GM18517 (cell line): ENCODE results near the gene SF3B2.
"Not testable (repeated sequence)": the region's sequence is repeated elsewhere in the genome, so short reads cannot be mapped to it uniquely, and the experiment has no call there.

Experiments
- ATAC-seq: cut with Tn5 transposase; IDR thresholded peaks from one replicate; pipeline ENCODE4 v1.9.1; 2021; ENCODE audit warnings: mild to moderate bottlenecking, moderate library complexity; ENCODE audit not compliant: unreplicated experiment

The SF3B2 gene

DNA sequence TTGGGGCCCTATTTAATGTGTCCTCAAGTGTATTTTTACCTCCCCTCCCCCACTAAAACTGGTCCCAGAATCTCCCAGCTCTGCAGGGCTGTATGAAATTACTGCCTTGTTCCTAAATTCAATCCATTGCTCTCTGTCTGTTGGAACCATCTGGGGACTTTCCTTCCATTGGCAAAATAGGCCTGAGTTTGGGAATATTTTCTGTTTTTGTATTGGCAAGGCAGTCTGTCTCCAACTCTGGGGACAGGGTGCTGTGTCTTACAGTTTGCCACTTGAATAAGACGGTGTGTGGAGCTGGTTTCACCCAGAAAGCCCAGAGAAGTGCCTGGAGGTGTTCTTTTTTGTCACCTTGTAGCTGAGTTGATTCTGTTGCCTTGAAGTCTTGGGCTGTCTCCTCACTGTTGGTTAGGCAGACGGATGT is 19.2 kb downstream of the SF3B2 start:
- no peak for ATAC-seq

DNA sequence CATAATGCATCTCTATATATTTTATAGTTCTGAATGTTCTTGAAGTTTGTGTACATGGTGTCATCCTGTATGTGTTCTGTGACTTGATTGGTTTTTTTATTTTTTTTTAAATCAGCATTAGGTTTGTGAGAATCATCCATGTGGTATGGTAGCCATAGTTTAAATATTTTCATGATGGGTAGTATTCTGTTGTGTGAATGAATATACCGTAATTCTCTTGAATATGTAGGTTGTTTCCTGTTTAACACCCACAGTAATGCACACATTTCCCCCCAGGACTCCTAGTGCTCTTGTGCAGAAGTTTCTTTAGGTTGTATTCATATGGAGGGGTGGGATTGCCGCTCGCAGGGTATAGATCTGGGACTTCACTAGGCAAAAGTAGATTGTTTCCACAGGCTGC is 19.9 kb downstream of the SF3B2 start:
- ATAC-seq, result no peak

DNA sequence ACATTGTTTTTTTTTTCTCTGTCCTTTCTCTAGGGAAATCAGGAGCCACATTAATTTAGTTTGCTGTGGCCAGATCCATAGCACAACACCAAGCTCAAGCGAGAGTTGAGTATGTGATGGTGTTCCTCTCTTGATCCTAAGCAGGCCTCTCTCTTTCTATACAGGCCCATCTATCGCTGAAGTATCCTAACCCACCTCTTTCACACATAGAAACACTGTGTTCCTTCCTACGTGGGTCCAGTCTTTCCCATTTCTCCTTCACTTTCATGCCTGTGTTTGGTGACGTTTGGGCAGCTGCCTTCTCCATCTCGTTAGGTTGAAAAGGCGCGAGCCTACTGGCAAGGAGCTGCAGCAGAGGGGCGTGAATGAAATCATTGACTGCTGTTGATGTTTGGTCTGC is 20.4 kb downstream of the SF3B2 start:
- ATAC-seq, result no peak

DNA sequence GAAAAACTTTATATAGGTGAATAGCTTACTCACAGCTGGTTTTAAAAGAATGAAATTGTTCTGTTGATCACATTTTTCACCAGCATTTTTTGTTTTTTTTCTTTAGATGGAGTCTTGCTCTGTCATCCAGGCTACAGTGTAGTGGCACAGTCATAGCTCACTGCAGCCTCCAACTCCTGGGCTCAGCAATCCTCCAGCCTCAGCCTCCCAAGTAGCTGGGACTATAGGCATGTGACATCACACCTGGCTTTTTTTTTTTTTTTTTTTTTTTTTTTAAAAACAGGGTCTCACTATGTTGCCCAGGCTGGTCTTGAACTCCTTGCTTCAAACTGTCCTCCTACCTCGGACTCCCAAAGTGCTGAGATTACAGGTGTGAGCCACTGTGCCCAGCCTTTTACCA is 21.5 kb downstream of the SF3B2 start:
- no peak for ATAC-seq

DNA sequence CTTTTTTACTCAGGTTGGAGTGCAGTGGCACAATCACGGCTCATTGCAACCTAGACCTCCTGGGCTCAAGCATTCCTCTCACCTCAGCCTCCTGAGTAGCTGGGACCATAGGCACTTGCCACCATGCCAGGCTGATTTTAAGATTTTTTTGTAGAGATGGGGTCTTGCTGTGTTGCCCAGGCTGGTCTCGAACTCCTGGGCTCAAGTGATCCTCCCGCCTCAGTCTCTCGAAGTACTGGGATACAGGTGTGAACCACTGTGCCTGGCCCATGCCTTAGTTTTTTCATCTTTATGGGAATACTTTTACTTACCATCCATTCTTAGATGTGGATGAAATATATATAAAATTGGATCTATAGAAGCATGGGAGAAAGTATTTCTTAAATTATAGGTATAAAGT is 23.1 kb downstream of the SF3B2 start:
- ATAC-seq, result no peak

DNA sequence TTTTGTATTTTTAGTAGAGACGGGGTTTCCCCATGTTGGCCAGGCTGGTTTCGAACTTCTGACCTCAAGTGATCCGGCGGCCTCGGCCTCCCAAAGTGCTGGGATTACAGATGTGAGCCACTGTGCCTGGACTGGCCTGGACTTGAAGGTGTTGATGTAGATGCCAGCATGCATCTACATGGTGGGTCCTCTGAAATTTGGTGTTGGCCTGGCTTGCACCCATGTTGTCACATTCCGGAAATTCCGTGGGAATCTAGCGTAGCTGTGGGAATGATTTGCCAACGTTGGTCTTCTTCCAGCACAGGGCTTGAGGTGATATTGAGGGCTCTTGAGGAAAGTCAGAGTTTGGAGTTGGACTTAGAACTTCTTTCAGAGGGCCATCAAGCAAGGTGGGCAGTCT is 24.4 kb downstream of the SF3B2 start:
- ATAC-seq, result no peak

DNA sequence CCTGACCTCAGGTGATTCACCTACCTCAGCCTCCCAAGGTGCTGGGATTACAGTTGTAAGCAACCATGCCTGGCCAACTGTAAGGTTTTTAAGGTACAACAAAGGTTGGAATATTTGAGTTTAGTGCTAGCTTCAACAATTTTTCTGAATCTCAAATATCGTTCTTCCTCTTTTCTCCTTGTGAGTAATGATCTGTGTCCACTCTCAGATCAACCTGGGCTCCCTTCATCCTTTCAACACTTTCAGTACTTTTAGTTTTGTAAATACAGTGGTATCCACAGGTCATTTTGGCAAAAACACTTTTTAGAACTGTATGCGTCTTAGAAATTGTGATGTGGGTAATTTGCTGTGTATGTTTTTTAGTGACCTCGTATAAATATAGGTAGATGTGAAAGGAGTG is 25.8 kb downstream of the SF3B2 start:
- no peak for ATAC-seq

DNA sequence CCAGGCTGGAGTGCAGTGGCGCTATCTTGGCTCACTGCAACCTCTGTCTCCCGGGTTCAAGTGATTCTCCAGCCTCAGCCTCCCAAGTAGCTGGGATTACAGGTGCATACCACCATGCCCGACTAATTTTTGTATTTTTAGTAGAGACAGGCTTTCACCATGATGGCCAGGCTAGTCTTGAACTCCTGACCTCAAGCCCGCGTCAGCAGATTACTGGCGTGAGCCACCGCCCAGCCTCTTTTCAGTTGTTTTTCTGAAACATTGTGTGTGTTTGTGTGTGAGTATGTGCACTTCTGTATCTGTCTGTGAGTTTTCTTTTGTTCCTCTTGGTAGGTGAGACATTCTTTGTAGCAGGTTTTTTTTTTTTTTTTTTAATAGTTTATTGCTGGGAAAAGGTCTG is 26.8 kb downstream of the SF3B2 start:
- not testable (repeated sequence) for ATAC-seq

DNA sequence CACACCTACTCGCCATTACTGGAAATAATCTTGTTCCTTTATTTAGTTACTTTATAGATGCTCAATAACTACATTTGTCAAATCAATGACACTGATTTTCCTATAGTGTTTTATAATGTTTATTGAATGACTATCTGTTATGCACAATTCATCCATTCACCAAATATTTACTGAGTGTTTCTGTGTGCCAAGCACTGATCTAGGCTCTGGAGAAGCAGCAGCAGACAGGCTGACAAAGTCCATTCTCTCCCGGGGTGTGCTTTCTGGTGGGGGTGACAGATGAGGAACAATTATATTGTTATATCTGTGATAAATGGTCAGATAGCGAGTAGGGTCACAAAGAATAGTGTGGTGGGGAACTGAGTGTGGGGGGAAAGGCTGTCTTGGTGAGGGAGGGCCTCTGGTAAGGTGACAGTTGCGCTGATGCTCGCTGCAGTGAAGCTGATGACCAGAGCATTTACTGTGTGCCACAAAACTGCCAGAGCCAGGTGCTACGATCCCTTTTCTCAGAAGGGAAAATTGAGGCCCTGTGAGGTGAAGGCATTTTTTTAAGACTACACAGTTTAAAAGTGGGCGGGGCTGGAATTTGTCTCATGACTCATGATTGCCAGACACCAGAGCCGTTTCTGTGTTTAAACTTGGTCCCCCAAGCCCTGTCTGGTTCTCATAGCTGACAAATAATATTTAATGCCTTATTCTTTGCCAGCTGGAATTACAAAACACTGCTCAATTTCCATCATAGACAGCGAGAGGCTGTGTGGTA is 28.1 kb downstream of the SF3B2 start:
- ATAC-seq, result no peak

DNA sequence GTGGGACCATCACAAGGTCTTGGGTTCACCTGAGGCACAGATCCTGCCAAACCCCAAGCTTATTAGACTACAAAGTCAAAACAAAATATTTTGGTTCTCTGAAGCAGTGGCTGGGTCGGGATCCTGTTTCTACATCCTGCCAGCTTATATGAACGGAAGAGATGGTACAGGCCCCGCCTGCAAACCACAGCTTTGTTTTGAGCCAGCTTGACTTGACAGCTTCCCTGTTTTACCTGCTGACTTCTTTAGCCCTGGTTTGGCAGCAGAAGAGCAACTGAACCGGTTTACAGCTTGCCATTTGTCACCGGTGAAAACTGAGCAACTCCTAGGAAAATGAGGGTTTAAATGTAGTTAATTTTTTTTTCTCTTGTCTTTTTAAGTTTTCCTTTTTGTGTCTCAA is 29.3 kb downstream of the SF3B2 start:
- no peak for ATAC-seq

DNA sequence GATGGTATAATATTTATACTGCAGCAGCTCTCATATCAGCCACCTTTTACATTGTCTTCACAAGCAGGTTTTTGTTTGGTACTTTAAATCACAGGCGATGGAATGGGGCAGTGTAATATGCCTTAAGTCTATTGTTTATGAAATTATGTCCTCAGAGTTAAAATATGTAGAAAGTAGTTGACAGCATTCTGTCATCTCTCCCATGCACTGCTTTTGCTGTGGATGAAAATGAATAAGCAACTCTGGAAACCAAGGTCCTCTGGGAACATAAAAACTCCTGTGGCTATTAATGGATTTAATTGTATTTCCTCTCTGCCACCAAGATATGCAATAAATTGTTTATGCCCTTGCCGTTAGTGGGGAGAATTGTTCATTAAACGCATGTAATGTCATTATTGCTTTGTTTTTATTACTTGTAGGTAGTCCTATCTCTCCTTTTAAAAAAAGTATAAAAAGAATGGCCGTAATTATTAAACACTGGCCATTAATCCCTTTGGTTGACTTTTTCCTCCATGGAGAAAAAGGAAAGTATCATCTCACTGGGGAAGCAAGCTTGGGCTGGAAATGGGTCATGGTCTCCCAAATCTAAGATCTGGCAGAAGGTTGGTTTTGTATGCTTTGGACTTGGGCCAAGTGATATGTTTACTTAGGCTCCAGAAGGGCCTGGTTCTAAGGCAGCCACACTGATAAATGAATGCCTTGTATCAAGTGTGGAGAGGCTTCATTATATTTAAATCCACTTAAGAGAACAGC is 31.0 kb downstream of the SF3B2 start:
- ATAC-seq, result no peak

DNA sequence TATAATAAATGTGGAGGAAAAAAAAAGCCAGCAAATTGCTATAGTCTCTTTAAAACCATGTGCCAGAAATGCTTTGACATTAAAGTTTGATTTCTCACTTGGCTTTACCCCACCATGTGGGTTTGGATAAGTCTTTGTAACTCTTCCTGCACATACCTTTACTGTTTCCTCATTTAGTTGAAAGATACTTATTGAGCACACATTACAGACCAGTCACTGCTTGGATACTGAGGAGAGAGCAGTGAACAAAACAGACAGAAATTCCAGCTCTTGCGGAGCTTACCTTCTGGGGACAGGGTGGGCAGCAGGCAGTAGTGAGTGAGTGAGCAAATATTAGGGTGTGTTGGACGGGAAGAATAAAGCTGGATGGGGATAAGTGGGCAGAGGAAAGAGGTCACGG is 31.6 kb downstream of the SF3B2 start:
- no peak for ATAC-seq

DNA sequence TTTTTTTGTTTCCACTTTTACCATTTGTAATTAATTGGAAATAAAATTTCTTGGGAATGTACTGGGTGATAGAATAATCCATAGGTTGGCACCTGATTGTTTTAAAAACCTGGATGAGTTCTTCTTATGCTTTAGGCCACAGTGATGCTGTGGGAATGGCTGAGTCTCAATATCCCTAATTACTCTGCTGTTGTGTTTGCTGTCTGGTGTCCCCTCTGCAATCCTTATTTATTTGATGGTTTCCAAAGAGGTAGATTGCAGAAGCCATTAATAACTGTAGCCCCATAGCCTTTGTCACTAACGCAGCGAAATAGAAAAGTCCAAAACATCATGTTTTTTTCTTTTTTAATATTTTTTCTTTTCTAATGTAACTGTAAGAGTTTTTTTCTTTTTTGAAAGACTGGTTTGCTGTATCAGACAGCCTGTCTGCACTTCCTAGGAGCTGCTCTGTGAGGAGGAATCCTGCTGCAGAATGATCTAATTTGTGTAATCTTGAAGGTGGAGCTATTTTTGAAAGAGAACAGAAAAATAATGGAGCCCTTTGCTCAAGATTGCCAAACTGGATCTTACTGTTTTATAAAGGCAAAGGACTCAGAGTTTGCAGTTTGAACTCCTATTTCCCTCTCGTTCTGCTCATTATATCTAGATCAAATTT is 32.8 kb downstream of the SF3B2 start:
- ATAC-seq, result no peak

DNA sequence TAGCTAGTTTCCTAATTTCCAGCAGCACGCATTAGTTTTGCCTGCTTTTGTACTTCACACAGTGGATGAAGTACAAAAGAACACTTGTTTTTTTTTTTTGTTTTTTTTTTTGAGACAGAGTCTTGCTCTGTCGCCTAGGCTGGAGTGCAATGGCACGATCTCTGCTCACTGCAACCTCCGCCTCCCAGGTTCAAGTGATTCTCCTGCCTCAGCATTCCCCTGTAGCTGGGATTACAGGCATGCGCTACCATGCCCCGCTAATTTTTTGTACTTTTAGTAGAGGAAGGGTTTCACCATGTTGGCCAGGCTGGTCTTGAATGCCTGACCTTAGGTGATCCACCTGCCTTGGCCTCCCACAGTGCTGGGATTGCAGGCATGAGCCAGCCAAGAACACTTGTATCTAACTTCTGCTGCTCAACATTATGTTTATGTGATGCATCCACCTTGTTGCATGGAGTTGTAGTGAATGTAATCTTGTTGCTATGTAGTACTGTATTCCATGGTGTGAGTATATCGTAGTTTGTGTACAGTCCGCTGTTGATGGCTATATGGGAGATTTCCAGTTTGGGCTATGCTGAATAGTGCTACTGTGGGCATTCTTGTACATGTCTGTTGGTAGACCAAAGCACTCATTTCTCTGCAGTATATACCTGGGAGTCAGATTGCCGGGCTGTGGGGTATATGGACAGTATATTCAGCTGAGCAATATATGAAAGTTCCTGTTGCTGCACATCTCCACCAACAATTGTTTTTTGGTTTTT is 35.2 kb downstream of the SF3B2 start:
- no peak for ATAC-seq

DNA sequence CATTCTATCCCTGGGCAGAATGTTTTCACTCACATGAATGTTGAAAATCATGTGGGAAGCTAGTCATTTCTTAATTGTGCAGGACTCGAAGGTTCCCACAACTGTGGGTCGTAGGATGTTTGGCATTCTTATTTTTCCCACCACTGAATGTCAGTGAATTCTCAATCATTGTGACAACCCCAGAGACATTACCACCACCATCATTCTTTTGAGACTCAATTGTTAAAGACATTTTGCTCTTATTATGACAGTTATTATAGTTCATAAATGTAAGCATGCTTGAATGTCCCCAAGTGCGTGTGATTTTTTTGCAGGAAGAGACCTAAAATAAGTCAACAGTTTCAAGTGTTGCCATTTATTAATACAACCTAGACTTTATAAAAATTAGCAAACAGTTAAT is 36.9 kb downstream of the SF3B2 start:
- no peak for ATAC-seq

DNA sequence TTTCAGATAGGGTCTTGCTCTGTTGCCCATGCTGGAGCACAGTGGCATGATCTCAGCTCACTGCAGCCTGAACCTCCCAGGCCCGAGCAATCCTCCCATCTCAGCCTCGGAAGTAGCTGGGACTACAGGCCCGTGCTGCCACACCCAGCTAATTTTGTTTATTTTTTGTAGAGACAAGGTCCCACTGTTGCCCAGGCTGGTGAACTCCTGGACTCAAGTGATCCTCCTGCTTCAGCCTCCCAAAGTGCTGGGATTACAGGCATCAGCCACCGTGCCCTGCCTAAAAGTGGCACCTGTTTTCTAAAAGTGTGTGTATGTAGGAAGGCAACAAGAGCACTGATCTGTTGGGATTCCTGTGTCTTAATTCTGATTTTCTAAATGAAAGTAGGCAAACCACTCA is 38.1 kb downstream of the SF3B2 start:
- ATAC-seq, result no peak

DNA sequence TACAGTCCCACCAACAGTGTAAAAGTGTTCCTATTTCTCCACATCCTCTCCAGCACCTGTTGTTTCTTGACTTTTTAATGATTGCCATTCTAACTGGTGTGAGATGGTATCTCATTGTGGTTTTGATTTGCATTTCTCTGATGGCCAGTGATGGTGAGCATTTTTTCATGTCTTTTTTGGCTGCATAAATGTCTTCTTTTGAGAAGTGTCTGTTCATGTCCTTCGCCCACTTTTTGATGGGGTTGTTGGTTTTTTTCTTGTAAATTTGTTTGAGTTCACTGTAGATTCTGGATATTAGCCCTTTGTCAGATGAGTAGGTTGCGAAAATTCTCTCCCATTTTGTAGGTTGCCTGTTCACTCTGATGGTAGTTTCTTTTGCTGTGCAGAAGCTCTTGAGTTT is 40.0 kb downstream of the SF3B2 start:
- not testable (repeated sequence) for ATAC-seq

DNA sequence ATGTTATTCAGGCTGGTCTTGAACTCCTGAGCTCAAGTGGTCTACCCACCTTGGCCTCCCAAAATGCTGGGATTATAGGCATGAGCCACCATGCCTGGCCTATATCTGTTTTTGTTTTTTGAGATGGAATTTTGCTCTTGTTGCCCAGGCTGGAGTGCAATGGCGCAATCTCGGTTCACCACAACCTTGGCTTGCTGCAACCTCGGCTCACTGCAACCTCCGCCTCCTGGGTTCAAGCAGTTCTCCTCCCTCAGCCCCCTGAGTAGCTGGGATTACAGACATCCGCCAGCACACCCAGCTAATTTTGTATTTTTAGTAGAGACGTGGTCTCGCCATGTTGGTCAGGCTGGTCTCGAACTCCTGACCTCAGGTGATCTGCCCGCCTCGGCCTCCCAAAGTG is 47.6 kb downstream of the SF3B2 start:
- ATAC-seq, result not testable (repeated sequence)

DNA sequence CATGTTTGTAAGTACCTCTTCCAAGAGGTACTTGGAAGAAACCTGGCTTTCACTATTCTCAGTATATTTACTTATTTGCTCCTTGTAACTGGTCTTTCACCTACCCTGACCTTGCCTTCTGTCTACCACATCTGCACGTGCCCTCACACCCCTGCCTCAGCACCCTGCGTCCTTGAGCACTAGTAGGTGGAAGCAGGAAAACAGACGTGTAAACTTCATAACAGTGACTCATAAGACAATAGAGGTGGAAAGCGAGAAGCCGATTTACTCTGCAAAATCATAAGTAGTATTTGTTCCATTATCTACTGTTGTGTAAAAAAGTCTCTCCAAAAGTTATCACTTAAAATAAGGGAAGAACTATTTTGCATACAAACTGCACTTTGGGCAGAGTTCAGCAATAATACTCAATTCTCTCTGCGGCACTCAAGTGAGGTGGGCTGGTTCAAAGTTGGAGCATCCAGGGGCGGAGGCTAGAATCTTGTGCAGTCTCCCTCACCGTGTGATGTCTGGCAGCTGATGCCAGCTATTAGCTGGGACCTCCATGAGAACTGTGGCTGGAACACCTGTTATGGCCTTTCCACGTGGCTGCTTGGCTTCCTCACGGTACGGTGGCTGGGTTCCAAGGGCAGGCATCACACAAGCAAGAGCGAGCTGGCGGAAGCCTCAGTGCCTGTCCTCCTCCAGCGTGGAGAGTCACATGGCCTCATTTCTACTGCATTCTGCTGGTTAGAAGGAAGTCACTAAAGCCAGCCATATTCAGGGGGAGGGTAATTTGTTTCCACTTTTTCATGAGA is 48.3 kb downstream of the SF3B2 start:
- no peak for ATAC-seq

DNA sequence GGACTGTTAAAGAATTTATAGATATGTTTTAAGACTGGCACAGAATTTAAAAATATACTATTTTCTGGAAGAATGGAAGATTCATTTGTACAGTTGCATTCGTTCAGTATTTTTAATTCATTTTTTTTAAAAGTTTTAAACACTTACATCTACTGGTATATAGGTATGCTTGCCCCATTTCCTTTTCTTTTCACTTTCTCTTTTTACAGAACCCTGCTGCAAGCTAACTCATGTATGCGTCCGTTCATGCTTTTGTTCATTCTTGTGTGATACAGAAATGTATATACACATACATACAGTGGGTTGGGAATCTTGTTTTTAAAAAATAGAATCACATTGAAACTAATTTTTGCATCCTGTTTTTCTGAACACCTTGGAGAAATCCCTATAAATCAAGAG is 48.9 kb downstream of the SF3B2 start:
- no peak for ATAC-seq
